ELR (cell line): ENCODE results near the gene CNDP2.
"Not testable (repeated sequence)": the region's sequence is repeated elsewhere in the genome, so short reads cannot be mapped to it uniquely, and the experiment has no call there.

ENCODE experiments used
- DNase-seq: peaks from one replicate; pipeline ENCODE4 v3.0.0-alpha.2; 2015; ENCODE audit warnings: low read depth

Gene CNDP2

GRCh38 chr18:74518456-74519295, 22.5 kb downstream of the CNDP2 start:
- no peak for DNase-seq

GRCh38 chr18:74519320-74520095, 23.3 kb downstream of the CNDP2 start:
- no peak for DNase-seq

GRCh38 chr18:74520096-74520833, 24.1 kb downstream of the CNDP2 start:
- no peak for DNase-seq

GRCh38 chr18:74521068-74521725, 25.0 kb downstream of the CNDP2 start:
- no peak for DNase-seq

DNA sequence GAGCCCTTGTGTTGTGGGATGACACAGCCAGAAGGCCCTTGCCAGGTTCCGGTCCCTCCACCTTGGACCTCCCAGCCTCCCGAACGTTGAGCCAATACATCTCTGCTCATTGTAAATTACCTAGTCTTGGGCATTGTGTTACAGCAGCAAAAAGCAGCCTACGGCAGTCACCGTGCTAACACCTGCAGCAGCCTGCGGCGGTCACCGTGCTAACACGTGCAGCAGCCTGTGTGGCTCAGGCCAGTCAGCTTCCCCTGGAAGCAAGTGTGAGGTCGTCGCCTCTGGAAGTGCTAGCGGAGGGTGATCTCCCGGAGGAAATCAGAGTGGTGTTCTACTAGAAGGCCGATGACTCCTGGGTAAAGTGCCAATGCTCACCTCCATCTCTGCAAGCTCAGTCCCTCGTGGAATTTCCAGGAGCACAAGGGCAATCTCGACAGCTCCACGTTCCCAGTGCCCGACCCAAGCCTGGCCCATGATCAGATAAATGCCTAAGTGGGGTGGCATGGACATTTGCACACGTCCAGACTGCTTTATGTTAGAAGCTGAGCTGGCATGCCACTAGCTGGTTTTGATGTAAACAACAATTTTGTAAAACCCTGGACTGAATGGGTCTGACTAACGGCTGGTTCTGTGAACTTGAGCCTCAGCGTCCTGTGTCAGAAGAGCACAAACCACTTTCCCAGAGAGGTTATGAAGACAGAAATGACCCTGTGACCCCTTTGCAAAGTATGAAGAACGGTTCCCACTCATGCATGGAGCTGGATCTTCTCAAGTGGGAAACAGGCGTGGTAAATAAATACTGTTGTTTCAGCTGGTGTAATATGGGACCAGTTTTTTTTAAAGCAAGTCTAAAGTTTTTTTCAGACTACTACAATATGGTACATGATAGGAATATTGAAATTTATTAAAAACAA, 26.7 kb downstream of the CNDP2 start:
- no peak for DNase-seq

- DNase-seq = no peak
Observed at GRCh38 chr18:74524097-74524496, 27.9 kb downstream of the CNDP2 start.

- not testable (repeated sequence) for DNase-seq
Observed at GRCh38 chr18:74524915-74525314, 28.8 kb downstream of the CNDP2 start.

DNA sequence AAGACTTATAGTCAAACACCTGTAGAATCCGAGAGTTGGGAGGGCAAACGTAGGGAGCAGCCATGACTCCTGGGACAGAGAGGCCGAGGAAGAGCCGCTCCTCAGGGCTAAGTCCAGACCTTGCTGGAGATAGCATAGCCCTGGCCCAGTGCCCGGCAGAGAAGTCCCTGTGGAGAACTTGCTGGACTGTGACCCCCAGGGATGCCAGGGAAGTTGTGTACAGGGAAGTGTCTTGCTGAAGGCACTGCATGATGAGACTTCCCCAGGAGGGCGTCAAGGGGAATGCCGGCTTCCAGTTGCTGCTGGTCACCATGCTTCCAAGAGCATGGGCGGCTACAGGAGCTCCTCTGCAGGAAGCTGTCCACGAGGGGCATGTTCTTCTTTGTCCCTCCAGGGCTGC, 29.6 kb downstream of the CNDP2 start:
- no peak for DNase-seq

DNA sequence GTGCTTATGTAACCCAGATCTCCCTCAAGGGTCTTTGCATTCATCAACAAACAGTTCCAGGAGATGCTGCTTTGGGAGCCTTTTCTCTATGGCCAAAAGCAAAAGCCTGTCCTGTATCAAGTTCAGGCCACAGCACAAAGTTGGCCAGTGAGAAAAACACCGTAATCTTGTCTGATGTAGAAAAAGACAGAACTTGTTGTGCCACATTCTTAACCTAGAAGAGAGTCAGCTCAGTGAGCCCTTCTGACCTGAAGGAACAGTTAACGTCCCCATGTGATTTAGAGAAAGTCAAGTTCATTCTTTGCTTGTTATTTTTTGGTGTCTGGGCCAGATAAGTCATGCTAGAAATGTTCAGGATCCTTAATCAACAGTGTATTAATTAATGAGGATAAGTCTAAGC, 30.3 kb downstream of the CNDP2 start:
- no peak for DNase-seq

GRCh38 chr18:74528478-74528877, 32.3 kb downstream of the CNDP2 start:
- no peak for DNase-seq

DNA sequence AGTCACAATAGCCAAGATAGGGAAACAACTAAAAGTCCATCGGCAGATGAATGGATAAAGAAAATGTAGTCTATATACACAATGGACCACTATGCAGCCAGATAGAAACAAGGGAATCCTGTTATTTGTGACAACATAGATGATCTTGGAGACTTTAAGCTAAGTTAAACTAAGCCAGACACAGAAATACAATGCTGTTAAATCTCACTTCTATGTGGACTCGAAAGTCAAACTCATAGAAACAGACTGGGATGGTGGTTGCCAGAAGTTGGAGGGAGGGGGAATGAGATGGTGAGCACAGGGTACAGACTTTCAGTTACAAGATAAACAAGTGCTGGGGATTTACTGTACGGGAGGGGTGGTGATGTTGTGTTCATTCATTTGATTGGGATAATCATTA, 32.8 kb downstream of the CNDP2 start:
- DNase-seq = no peak

GRCh38 chr18:74529378-74529777, 33.2 kb downstream of the CNDP2 start:
- no peak for DNase-seq

DNA sequence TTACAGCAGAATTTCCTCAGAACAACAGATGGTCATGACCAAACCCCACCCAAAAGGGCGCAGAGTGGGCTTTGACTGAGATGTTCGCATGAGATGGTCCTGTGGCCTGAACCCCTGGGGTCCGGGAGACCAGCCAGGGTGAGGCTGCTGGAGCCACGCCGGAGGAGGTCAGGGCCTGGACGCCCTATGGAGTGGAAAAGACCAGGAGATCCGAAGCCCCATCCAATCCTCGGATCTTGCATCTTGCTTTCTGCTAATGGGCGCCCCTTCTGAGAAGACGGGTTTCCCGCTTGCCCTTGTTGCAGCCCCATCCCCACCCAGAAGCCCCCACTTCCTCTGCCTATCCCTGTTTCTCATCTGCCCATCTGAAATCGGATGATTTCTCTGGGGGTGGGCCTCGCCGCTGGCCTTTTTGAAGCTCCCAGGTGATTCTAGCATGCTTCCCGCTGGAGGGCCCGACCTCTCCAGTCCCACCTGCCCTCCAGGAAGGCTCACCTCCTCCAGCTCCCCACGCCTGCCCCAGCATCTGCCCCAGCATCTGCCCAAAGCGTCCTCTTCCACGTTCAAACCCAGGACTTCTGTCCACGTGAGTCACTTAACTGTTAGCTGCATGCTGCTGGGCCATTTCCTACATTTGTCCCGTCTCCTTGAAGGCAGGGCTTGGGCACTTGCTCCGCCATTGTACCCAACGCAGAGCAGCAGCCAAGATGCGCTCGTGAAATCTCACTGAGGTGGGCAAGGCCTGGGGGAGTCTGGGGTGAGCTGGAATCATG, 33.8 kb downstream of the CNDP2 start:
- no peak for DNase-seq

DNA sequence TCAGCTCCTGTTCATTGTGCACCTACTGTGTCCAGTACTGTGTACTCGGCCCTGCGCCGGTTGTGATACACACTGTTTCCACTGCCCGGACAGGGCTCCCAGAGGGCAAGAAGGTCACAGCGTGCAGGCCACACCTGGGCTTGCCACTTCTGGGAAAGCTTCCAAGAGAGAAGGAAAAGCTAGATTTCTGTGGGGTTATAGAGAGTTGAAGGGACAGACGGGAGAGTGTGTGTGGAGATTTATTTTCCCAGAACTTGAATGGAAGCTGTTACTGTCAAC, 34.4 kb downstream of the CNDP2 start:
- no peak for DNase-seq

DNA sequence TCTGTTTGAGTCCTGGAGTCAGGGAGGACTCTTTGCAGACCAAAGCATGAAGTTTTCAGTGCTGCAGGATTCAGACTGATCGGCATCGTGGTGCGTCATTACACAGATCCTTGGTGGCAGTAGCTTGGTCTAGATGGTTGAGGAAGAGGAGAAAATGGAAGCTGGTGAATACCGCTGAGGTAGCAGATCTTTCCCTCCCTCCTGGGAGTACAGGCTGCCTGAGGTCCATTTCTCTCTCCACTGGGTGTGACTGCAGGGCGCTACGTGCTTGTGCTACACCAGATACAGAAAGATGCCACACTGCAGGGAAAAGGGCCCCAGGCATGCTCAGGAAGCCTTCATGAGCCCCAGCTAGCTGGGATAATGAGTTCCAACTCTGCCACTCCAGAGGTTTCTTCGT, 34.9 kb downstream of the CNDP2 start:
- no peak for DNase-seq

GRCh38 chr18:74532511-74533025, 36.4 kb downstream of the CNDP2 start:
- DNase-seq = no peak

DNA sequence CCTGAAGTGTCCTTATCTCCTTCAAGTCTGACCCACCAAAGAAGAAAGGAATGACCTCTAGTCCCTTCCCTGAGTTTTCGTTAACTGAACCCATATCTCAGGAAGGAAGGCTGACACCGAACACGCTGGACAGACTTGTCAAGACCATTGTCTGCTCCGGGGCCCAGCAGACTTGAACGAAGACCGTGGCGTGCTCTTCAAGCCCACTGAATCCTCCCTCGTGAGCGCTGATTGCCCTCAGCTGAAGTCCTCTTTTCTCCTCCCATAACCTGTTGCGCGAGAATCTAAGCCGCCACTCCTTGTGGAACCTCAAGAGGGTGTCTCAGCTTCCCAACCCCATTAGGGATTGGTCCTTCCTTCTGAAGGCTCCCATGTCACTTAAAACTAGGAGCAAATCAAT, 37.5 kb downstream of the CNDP2 start:
- DNase-seq = no peak

DNA sequence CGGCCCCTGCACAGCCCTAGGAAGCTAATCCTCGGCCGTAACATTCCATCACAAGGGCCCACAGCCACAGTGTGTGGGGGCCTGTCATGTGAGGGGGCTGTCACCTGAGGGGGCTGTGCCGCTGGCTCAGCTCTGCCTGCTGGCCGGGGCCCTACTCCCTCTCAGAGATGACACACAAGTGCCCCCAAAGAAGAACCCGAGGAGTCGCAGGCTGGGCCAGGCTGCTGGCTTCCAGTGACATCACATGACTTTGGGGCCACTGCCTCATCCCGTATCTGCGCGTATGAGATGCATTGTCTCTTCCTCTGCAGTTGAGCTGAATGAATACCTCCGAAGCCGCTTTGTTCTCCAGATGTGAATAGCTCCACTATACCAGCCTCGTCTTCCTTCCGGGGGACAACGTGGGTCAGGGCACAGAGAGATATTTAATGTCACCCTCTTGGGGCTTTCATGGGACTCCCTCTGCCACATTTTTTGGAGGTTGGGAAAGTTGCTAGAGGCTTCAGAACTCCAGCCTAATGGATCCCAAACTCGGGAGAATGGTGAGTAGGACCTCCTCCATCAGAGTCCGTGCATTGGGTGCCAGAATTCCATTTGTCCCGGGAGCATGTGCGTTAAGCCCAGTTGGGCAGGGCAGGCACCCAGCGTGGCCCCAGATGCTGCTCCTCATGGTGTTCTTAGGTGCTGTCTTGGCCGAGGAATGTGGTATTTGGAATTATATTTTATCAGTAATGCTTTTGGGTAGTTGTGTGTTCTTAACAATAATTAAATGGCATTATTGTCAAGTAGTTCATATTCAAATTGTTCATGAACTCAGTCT, 38.2 kb downstream of the CNDP2 start, which contains the start of gene CNDP1:
TSS of gene CNDP1 (plus strand) at position 351 of the 820 bp plus-strand sequence. CDS start at position 519, 168 bp downstream.
- no peak for DNase-seq

- no peak for DNase-seq
Observed at GRCh38 chr18:74534981-74535649, 39.0 kb downstream of the CNDP2 start.
